C4-2B (cell line): ENCODE results near the gene MIPOL1.

ENCODE experiments used
- CTCF ChIP-seq: fragments of 450-650 bp; conservative IDR thresholded peaks from 2 replicates; pipeline ENCODE4 v1.5.1; 2017; ENCODE audit warnings: mild to moderate bottlenecking
- ZFX ChIP-seq: fragments of 450-650 bp; IDR thresholded peaks from 2 replicates; pipeline ENCODE4 v1.6.1; 2017

GRCh38 chr14:37198273-37198598, 499 bp downstream of the MIPOL1 start:
- TF ChIP-seq CTCF (peak; percentile 37), ZFX (no peak)
